Kidney capillary endothelial cell (primary cell): Measurements from ENCODE around the gene STXBP1.

Experiments
- DNase-seq: peaks from one replicate; pipeline ENCODE4 v3.0.0-alpha.2; 2018; ENCODE audit warnings: low spot score

The STXBP1 gene

DNA sequence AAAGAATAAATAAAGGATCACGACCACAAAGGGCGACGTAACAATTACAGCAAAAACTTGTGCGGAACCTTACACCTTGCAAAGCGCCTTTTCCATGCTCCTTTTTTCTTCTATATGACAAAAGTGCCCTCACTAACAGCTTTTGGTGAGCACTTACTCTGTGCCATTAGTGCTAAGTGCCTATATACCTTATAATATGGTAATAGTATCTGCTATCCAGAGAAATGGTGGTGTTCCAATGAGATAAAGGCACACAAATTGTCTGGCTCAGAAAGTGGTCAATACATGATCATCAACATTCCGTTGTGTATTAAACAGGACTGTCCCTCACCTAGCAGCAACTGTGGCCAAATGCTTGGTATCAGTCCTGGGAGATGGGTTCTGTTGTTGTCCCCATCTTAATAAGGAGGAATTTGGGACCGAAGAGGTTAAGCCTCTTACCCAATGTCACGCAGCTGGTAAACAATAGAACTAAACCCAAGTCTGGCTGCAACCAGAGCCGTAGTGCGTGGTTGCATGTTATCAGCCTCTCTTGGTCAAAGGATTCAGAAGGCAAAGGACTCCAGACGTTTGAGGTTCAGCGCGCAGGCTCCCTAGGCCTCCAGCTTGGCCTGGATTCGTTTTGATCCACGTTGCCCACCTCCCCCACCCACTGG, 123.6 kb downstream of the STXBP1 start:
- no peak for DNase-seq

DNA sequence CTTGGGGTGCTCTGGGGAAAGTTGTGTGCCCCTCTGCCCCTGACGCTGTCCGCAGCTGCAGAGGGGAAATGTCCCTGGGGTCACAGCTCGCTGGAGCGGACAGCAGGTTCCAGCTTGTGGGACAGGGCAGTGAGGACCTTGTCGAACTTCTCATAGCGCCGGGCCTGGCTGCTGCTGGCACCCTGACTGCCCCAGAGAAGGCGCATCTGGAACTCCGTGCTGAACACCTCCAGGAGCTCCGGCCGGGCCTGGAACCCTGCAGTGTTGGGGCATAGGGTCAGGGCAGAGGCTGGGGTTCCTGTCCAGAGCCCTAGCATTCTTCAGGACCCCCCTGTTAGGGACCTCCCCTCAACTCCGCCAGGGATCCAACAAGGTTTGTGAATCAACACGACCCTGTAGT, 126.6 kb downstream of the STXBP1 start:
- no peak for DNase-seq

DNA sequence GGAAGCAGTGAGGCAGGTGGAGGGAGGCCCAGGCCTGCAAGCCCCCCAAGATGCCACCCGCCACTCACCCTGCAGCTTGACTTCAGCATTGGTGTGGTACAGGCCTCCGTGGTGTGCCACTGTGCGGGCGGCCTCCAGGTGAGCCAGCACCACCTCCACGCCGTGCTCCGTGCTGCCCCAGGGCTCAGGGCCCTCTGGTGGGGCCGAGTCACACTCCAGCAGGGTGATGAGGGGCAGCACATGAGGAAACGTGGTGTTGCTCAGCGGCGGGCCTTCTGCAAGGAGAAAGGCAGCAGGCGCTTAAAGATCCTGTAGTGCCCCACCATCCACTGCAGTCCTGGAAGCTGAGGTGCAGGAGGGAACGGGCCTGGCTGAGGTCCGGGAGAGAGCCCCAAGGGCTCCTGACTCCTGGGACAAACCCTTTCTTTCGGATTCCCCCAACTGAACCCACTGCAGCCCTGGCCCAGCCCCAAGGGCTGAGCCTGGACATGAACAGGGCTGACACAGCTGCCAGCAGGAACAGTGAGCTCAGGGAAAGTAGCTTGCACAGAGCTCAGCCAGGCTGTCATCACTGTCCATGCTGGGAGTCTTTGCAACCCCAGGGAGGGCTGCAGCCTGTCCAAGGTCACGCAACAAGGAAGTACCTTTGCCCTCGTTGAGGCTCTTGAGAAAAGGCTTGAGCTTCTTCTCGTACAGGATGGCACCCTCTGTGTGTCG, 127.7 kb downstream of the STXBP1 start:
- DNase-seq: no peak

DNA sequence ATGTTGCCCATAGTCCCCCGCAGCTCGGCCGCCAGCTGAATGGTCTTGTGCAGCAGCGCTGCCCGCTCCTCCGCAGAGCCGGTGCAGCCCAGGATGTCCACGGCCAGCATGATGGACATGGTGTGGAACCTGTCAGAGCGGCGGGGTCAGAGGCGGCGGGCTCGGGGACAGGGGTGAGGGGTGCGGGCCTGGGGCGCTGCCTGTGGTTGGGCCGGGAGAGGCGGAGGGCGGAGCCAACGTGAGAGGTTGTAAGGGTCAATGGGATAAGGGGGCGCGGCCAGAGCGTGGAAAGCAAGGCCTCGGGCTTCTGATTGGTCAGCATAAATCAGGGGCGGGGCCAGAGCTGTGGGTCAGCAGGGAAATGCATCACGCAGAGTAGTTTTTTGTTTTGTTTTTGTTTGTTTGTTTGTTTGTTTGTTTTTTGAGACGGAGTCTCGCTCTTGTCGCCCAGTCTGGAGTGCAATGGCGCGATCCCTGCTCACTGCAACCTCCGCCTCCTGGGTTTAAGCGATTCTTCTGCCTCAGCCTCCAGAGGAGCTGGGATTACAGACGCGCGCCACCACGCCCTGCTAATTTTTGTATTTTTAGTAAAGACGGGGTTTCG, 129.9 kb downstream of the STXBP1 start:
- no peak for DNase-seq
